MM.1S (cell line): ENCODE measurements around the gene WDR13.

Experiments
- CTCF ChIP-seq: fragments of 300-600 bp; sonication (generic); IDR thresholded peaks from 2 replicates; pipeline ENCODE4 v1.5.1; 2016; ENCODE audit warnings: antibody characterized with exemption, low read length, mixed read lengths
- EZH2 ChIP-seq: fragments of 300-600 bp; sonication (generic); optimal IDR thresholded peaks from 2 replicates; pipeline ENCODE3; 2017; ENCODE audit warnings: low read depth, mild to moderate bottlenecking, antibody characterized with exemption, low read length, mixed read lengths
- EZH2phosphoT487 ChIP-seq: fragments of 300-600 bp; sonication (generic); IDR thresholded peaks from 2 replicates; pipeline ENCODE4 v1.6.1; 2018; ENCODE audit warnings: antibody characterized with exemption, low read length

- TF ChIP-seq CTCF = no peak
- no peak for TF ChIP-seq EZH2
- TF ChIP-seq EZH2phosphoT487 = no peak
Measured at GRCh38 chrX:48606091-48606490, 8.8 kb downstream of the WDR13 start.
